GM21717 (cell line): Measurements from ENCODE around the gene DENND4C.
"Not testable (repeated sequence)": the region's sequence is repeated elsewhere in the genome, so short reads cannot be mapped to it uniquely, and the experiment has no call there.

Source experiments
- ATAC-seq: cut with Tn5 transposase; IDR thresholded peaks from one replicate; pipeline ENCODE4 v1.9.1; 2021; ENCODE audit warnings: mild to moderate bottlenecking, moderate library complexity; ENCODE audit not compliant: unreplicated experiment

DENND4C gene

DNA sequence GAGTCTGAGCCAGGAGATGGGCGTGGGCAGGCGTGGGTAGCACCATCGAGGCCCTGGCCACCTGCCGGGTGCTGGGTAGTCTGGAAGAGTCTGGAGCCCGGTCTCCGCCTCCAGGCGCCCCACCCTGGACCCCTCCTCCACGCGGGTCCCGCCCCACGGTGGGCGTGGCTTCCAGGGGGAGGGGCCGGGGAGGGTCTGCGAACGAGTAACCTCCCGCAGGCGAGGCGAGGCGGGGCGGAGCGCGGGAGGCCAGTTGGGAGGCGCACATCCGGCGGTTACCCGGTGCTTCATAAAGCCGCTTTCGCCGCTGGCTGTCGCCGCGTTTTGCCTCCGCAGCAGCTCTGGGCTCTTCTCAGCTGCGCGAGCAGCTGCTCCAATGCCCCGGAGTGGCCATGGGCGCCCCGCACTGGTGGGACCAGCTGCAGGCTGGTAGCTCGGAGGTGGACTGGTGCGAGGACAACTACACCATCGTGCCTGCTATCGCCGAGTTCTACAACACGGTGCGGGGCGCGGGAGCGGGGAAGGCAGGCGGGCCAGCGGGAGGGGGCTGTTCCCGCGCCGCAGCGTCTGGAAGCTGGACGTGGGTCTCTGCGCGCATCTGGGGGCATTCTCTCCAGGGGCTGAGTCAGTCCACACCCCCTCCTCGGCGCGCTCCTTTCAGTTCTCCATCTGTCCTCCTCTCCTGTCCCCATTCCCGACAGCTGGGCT lies 178.4 kb downstream of the DENND4C start, which contains the start of gene ACER2:
Gene ACER2 (plus strand): TSS at position 317 of the 708 bp plus-strand sequence. CDS start 76 bp downstream, at position 393.
- ATAC-seq = peak; percentile 96

DNA sequence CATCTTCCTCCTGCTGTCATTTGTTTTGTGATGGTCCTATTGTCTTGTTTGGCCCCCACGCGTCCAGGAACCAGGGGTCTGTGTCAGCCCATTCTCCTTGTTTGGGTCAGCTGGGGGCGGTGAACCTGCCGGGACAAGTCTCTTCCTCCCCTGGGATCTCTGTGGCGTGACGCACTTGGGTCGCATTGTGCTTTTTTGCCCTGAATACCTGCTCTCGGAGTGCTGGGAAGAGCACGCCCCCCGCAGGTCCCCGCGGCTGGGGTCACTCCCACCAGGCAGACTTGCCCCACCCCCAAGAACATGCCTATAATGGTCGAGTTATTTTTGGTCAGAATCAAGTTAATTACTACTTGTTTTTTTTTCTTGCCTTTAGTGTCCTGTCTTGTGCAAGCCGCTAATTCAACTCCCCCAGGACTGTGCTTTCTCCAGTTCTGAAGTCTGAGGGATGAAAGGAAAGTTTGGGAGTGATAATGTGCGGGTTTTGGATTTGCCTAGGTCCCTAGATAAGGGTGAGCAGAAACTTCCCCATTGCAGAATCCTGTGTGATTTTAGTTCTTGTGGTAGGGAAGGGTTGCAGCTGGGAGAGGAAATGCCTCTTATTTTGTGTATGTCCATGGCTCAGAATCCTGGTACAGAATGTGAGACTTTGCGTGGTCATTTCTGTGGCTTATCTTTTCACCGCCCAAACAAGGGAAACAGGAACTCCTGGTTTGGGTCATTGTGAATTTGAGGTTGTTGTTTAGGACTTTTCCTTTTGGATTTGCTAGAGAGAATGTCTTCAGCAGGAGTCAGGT lies 179.1 kb downstream of the DENND4C start:
- peak; percentile 26 for ATAC-seq

DNA sequence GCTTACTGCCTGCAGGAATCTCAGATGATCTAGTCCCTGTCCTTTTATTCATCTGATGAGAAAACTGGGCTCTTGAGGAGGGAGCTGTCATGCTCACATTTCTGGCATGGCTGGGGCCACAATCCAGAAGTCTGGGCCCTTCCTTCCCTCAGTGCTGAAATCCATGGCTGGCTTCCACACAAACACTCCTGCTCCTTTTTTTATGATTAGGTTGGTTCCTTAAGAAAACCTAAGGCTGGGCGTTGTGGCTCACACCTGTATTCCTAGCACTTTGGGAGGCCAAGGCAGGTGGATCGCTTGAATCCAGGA lies 179.7 kb downstream of the DENND4C start:
- no peak for ATAC-seq

DNA sequence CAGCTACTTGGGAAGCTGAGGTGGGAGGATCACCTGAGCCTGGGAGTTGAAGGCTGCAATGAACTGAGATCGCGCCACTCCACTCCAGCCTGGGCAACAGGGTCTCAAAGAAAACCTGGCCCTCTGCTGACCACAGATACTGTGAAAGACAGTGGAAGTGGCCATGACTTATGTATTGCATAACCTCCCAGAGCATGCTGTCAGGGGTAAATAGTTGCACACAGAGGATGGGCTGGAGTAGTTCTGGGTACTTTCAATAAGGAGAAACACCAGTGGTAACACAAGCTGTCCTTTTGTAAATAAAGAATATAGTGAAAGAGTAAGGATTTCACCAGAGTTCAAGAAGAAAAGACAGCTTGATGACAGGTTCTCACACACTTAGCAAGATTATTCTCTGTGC lies 180.1 kb downstream of the DENND4C start:
- no peak for ATAC-seq

DNA sequence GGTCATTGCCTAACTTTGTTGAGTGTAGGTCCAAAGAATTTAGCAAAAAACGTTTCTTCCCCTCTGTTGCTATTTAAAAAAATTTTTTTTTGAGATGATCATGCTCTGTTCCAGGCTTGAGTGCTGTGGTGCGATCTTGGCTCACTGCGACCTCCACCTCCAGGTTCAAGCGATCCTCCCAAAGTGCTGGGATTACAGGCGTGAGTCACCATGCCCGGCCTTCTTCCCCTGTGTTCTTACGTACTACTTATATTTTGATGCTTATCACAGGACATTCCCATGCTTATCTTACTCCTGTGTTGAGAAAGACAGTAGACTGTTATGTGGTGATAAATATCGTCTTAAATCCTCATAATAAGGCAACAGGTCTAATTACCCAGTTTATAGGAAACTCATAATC lies 180.8 kb downstream of the DENND4C start:
- ATAC-seq = no peak

DNA sequence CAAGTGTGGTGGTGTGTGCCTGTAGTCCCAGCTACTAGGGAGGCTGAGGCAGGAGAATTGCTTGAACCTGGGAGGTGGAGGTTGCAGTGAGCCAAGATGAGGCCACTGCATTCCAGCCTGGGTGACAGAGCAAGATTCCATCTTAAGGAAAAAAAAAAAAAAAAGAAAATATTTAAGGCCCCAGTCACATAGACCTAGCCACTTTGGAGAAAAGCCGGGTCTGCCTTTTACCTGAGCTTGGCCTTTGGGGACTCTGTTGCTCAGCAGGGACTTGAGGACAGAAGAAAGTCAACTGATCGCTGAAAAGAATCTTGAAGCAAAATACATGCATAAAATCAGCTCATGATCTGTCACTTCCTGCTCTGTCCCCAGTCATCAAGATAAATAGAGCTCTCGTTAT lies 183.0 kb downstream of the DENND4C start:
- not testable (repeated sequence) for ATAC-seq

DNA sequence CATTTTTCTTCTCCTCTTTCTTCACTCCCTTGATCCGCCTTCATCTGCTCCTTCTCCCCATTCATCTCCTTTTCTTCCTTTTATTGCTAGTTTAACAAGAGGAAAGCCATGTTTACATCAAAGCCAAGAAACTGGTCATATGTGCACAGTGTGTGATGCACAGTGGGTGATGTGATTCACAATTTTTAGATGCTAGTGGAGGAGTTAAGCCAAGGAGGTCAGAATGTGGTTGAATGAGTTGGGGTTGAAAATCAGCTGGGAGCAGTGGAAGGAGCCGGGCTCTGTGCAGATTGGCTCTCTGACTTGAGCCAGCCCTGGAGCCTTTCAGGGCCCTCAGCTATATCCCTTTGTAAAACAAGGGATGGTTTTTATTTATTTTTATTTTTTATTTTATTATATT lies 185.7 kb downstream of the DENND4C start:
- no peak for ATAC-seq

DNA sequence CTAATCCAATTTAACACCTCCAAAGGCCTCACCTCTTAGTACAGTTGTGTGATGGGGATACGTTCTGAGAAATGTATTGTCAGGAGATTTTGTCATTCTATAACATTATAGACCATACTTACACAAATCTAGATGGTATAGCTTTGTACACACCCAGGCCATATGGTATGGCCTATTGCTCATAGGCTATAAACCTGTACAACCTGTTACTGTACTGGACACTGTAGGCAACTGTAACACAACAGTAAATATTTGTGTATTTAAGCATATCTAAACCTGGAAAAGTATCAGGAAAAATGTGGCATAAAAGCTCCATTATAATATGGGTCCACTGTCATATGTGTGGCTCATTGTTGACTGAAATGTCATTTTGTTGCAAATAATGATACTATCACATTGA lies 190.4 kb downstream of the DENND4C start:
- no peak for ATAC-seq
